Measurements from ENCODE around the gene SSH2. TPM values are rescaled to one million over a fixed set of nuclear protein-coding genes. Genes with fewer than 3 reads are reported as not detected.

Gene SSH2
- polyA plus RNA-seq, 1 donor from 2014 or later, result 16.6 TPM

DNA sequence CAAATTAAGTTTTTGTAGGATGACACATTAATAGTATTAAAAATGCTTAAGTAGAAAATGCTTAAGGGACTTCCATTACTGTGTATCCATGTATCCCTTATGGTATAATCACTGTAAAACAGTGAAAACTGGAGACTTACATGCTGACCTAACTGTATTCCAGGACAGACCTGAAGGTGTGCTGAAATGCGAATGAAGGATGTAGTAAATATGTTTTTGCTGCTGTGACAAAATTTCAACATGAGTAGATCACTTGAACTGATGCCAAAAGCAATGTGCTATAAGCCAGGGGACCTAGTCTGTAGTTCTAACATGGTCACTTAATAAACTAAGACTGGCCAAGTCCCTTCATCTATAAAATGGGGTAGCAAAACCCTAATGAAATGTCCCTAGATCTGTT, 165.3 kb downstream of the SSH2 start:
- peaks cover 7% of the 10 kb centered on the region for H3F3A ChIP-seq (ENCODE audit: insufficient read depth, low read length, poor library complexity, severe bottlenecking)
- H3K9ac ChIP-seq (ENCODE audit: low read length), result no peak overlapping the region
- peak overlapping the region; percentile 46 for H3K27ac ChIP-seq (ENCODE audit: low read length)
- peaks cover 9% of the 10 kb centered on the region for H4K20me1 ChIP-seq (ENCODE audit: insufficient read depth)
- no peaks in the 10 kb centered on the region for H3K27me3 ChIP-seq (ENCODE audit: insufficient read depth, low read depth, low read length)
- no peak overlapping the region for H2AFZ ChIP-seq (ENCODE audit: low read depth, low read length)
- H3K4me2 ChIP-seq (ENCODE audit: low read length), result peak overlapping the region; percentile 56
- H3K79me2 ChIP-seq (replicated peaks; ENCODE audit: insufficient read depth, low read length), result no peaks in the 10 kb centered on the region
- H3K9me2 ChIP-seq (ENCODE audit: insufficient read depth, low read length), result no peaks in the 10 kb centered on the region
- H3K9me3 ChIP-seq (ENCODE audit: low read length), result no peaks in the 10 kb centered on the region
- TF ChIP-seq, protein P1, sequence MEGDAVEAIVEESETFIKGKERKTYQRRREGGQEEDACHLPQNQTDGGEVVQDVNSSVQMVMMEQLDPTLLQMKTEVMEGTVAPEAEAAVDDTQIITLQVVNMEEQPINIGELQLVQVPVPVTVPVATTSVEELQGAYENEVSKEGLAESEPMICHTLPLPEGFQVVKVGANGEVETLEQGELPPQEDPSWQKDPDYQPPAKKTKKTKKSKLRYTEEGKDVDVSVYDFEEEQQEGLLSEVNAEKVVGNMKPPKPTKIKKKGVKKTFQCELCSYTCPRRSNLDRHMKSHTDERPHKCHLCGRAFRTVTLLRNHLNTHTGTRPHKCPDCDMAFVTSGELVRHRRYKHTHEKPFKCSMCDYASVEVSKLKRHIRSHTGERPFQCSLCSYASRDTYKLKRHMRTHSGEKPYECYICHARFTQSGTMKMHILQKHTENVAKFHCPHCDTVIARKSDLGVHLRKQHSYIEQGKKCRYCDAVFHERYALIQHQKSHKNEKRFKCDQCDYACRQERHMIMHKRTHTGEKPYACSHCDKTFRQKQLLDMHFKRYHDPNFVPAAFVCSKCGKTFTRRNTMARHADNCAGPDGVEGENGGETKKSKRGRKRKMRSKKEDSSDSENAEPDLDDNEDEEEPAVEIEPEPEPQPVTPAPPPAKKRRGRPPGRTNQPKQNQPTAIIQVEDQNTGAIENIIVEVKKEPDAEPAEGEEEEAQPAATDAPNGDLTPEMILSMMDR (IDR thresholded peaks at IDR 0.05; ENCODE audit: poor library complexity, severe bottlenecking), result no peak
- TF ChIP-seq EZH2 (IDR thresholded peaks at IDR 0.05; ENCODE audit: borderline replicate concordance, insufficient read depth, low read length, poor library complexity, severe bottlenecking) (no peak), RAD21 (conservative IDR thresholded peaks at IDR 0.05) (no peak), EP300 (conservative IDR thresholded peaks at IDR 0.05; ENCODE audit: poor library complexity, severe bottlenecking) (no peak), POLR2AphosphoS5 (IDR thresholded peaks at IDR 0.05) (no peak), TAF1 (IDR thresholded peaks at IDR 0.05; ENCODE audit: low read depth) (no peak), SMC3 (conservative IDR thresholded peaks at IDR 0.05; ENCODE audit: poor library complexity) (no peak), MXI1 (conservative IDR thresholded peaks at IDR 0.05; ENCODE audit: poor library complexity, severe bottlenecking) (no peak)
- TF ChIP-seq, protein P2, sequence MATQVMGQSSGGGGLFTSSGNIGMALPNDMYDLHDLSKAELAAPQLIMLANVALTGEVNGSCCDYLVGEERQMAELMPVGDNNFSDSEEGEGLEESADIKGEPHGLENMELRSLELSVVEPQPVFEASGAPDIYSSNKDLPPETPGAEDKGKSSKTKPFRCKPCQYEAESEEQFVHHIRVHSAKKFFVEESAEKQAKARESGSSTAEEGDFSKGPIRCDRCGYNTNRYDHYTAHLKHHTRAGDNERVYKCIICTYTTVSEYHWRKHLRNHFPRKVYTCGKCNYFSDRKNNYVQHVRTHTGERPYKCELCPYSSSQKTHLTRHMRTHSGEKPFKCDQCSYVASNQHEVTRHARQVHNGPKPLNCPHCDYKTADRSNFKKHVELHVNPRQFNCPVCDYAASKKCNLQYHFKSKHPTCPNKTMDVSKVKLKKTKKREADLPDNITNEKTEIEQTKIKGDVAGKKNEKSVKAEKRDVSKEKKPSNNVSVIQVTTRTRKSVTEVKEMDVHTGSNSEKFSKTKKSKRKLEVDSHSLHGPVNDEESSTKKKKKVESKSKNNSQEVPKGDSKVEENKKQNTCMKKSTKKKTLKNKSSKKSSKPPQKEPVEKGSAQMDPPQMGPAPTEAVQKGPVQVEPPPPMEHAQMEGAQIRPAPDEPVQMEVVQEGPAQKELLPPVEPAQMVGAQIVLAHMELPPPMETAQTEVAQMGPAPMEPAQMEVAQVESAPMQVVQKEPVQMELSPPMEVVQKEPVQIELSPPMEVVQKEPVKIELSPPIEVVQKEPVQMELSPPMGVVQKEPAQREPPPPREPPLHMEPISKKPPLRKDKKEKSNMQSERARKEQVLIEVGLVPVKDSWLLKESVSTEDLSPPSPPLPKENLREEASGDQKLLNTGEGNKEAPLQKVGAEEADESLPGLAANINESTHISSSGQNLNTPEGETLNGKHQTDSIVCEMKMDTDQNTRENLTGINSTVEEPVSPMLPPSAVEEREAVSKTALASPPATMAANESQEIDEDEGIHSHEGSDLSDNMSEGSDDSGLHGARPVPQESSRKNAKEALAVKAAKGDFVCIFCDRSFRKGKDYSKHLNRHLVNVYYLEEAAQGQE (IDR thresholded peaks at IDR 0.05; ENCODE audit: borderline replicate concordance), result no peak
- H3K36me3 ChIP-seq (ENCODE audit: insufficient read depth, low read length), result no peaks in the 10 kb centered on the region
- H3K4me3 ChIP-seq (ENCODE audit: low read length), result peak overlapping the region; percentile 40

DNA sequence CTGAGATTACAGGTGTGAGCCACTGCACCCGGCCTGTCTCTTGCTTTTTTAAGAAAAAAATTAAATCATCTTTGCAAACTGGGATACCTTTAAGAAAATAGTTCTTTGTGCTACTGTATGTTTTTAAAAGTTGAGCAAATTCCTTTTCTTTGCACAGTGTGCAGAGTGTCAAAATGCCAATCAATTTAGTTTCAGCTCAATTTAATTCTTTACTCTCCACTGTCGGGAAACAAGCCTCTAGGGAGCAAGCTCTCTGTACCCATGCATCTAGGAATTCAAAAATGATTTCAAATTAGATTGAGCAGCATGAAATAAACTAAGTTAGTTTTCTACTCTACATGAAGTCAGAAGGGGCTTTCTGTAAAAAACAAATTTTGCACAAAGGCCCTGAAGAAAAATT, 165.8 kb downstream of the SSH2 start:
- Histone ChIP-seq H3K36me3 (ENCODE audit: insufficient read depth, low read length) (no peaks in the 10 kb centered on the region), H3F3A (ENCODE audit: insufficient read depth, low read length, poor library complexity, severe bottlenecking) (peaks cover 7% of the 10 kb centered on the region), H3K9ac (ENCODE audit: low read length) (no peak overlapping the region), H3K27me3 (ENCODE audit: insufficient read depth, low read depth, low read length) (no peaks in the 10 kb centered on the region), H3K4me2 (ENCODE audit: low read length) (peak overlapping the region; percentile 56), H4K20me1 (ENCODE audit: insufficient read depth) (peaks cover 9% of the 10 kb centered on the region), H2AFZ (ENCODE audit: low read depth, low read length) (no peak overlapping the region), H3K4me3 (ENCODE audit: low read length) (peak overlapping the region; percentile 40), H3K79me2 (replicated peaks; ENCODE audit: insufficient read depth, low read length) (no peaks in the 10 kb centered on the region), H3K9me3 (ENCODE audit: low read length) (no peaks in the 10 kb centered on the region), H3K27ac (ENCODE audit: low read length) (peak overlapping the region; percentile 46), H3K9me2 (ENCODE audit: insufficient read depth, low read length) (no peaks in the 10 kb centered on the region)
- no peak for TF ChIP-seq EZH2 (IDR thresholded peaks at IDR 0.05; ENCODE audit: borderline replicate concordance, insufficient read depth, low read length, poor library complexity, severe bottlenecking)
- TF ChIP-seq EP300 (conservative IDR thresholded peaks at IDR 0.05; ENCODE audit: poor library complexity, severe bottlenecking), result peak; percentile 85
- no peak for TF ChIP-seq TAF1 (IDR thresholded peaks at IDR 0.05; ENCODE audit: low read depth)
- no peak for TF ChIP-seq RAD21 (conservative IDR thresholded peaks at IDR 0.05)
- TF ChIP-seq POLR2AphosphoS5 (IDR thresholded peaks at IDR 0.05), result peak; percentile 57
- TF ChIP-seq SMC3 (conservative IDR thresholded peaks at IDR 0.05; ENCODE audit: poor library complexity), result no peak
- TF ChIP-seq, protein P1 (IDR thresholded peaks at IDR 0.05; ENCODE audit: poor library complexity, severe bottlenecking), result no peak
- TF ChIP-seq MXI1 (conservative IDR thresholded peaks at IDR 0.05; ENCODE audit: poor library complexity, severe bottlenecking), result no peak
- TF ChIP-seq, protein P2 (IDR thresholded peaks at IDR 0.05; ENCODE audit: borderline replicate concordance), result no peak

Data from neural cell (in vitro differentiated cells).